PC-9 (cell line): ENCODE measurements around the gene AZI2. TPM values are rescaled to one million over a fixed set of nuclear protein-coding genes. Genes with fewer than 3 reads are reported as not detected.

Experiments used
- Bru-seq: library from RNA; stranded (reverse); fragments of 400-500 nt; gene quantifications from one replicate; lab custom pipeline; 2021; lab: Mats Ljungman, UMichigan
- BruChase-seq, 2 experiments: library from RNA; stranded (reverse); fragments of 400-500 nt; gene quantifications; one replicate each; lab custom pipeline; 2021; lab: Mats Ljungman, UMichigan
- BruUV-seq: library from RNA; stranded (reverse); fragments of 400-500 nt; replicated peaks from 2 replicates; lab custom pipeline; 2021; lab: Mats Ljungman, UMichigan
- CTCF ChIA-PET: fragments of 300-600 bp; sonication (Branson Sonifier 250); formaldehyde crosslinking; loops from one replicate; lab custom pipeline; 2022; ENCODE audit warnings: antibody characterized with exemption; lab: Charles Lee
- POLR2A ChIA-PET: fragments of 300-600 bp; sonication (Branson Sonifier 250); formaldehyde crosslinking; loops from one replicate; lab custom pipeline; 2022; ENCODE audit warnings: antibody characterized with exemption; ENCODE audit not compliant: unreplicated experiment; lab: Charles Lee
- DNase-seq, 2 experiments: peaks; one replicate each; pipeline versions ENCODE4 v3.0.0 to v3.0.0-alpha.2; 2015 to 2022; ENCODE audit warnings: mixed read lengths in 1 of 2
- H2AFZ ChIP-seq: fragments of 200-600 bp; sonication (generic); 2 replicates; pipeline ENCODE4 v1.8.1; 2017; ENCODE audit warnings: antibody characterized with exemption
- H3F3A ChIP-seq: fragments of 200-600 bp; sonication (generic); 2 replicates; pipeline ENCODE4 v1.8.1; 2017; ENCODE audit warnings: antibody characterized with exemption, mild to moderate bottlenecking, low read depth; ENCODE audit not compliant: insufficient read depth
- H3K27ac ChIP-seq: fragments of 200-600 bp; sonication (generic); 2 replicates; pipeline ENCODE4 v1.6.1; 2016; ENCODE audit warnings: mixed run types
- H3K27me3 ChIP-seq: fragments of 200-600 bp; sonication (generic); 2 replicates; pipeline ENCODE4 v1.6.1; 2016; ENCODE audit warnings: low read depth, mixed run types; ENCODE audit not compliant: insufficient read depth
- H3K36me3 ChIP-seq: fragments of 200-600 bp; sonication (generic); 2 replicates; pipeline ENCODE4 v1.6.1; 2016; ENCODE audit warnings: low read depth, mixed run types
- H3K4me1 ChIP-seq: fragments of 200-600 bp; sonication (generic); replicated peaks from 2 replicates; pipeline ENCODE4 v1.6.1; 2016; ENCODE audit warnings: mixed run types; ENCODE audit not compliant: insufficient read depth
- H3K4me2 ChIP-seq: fragments of 200-600 bp; sonication (generic); 2 replicates; pipeline ENCODE4 v1.6.1; 2017; ENCODE audit warnings: mixed run types
- H3K4me3 ChIP-seq: fragments of 200-600 bp; sonication (generic); 2 replicates; pipeline ENCODE4 v1.6.1; 2016; ENCODE audit warnings: mixed run types
- H3K79me2 ChIP-seq: fragments of 200-600 bp; sonication (generic); 2 replicates; pipeline ENCODE4 v1.6.1; 2017; ENCODE audit warnings: low read depth, mixed run types
- H3K9me2 ChIP-seq: fragments of 200-600 bp; sonication (generic); 2 replicates; pipeline ENCODE4 v1.8.1; 2017; ENCODE audit warnings: mild to moderate bottlenecking; ENCODE audit not compliant: insufficient read depth
- H3K9me3 ChIP-seq: fragments of 200-600 bp; sonication (generic); 2 replicates; pipeline ENCODE4 v1.8.1; 2016; ENCODE audit warnings: low read depth; ENCODE audit not compliant: insufficient read depth
- H4K20me1 ChIP-seq: fragments of 200-600 bp; sonication (generic); 2 replicates; pipeline ENCODE4 v1.8.1; 2017; ENCODE audit not compliant: insufficient read depth
- CTCF ChIP-seq: fragments of 200-600 bp; sonication (generic); conservative IDR thresholded peaks from 2 replicates; pipeline ENCODE4 v1.6.1; 2017; ENCODE audit warnings: mixed run types, antibody characterized with exemption, mild to moderate bottlenecking, moderate library complexity
- EZH2 ChIP-seq: fragments of 200-600 bp; sonication (generic); IDR thresholded peaks from 2 replicates; pipeline ENCODE4 v1.8.0; 2017; ENCODE audit warnings: antibody characterized with exemption, low read depth
- intact Hi-C: fragments of 100-400 bp; cut with micrococcal nuclease; formaldehyde crosslinking; loops from one replicate; pipeline ENCODE4 v1.10.0; 2022; ENCODE audit not compliant: unreplicated experiment
- long read RNA-seq: library from polyadenylated mRNA; stranded (forward); transcript quantifications from one replicate; pipeline ENCODE4 v2.0.0, GENCODE V29; 2022
- total RNA-seq: library from RNA; stranded (reverse); gene quantifications from 2 replicates; pipeline ENCODE4 v1.2.3, GENCODE V29; 2021

Gene AZI2
- total RNA-seq (33.3 and 39.5 TPM in 2 replicates), Bru-seq, nascent RNA (percentile 75 among the genes with signal in this experiment), BruChase-seq, experiment 1, labeled RNA remaining after a 2-hour chase (percentile 75 among the genes with signal in this experiment), BruChase-seq, experiment 2, labeled RNA remaining after a 6-hour chase (percentile 76 among the genes with signal in this experiment)
- long read RNA-seq, full-length matches to known transcripts = 52 of 132 reads
- long read RNA-seq, partial matches to known transcripts = 1 of 132 reads
- long read RNA-seq, other reads (novel, unspliced or antisense) = 79 of 132 reads

- Histone ChIP-seq H3K27ac (peak within 1 kb of the TSS; percentile 96), H3K9me3 (peaks cover 7% of the 10 kb centered on the region; the same call in 1 of the 2 replicates), H3K9me2 (no peaks in the 10 kb centered on the region), H3K4me1 (peaks cover 34% of the 10 kb centered on the region), H3K79me2 (peaks cover 52% of the 10 kb centered on the region), H4K20me1 (no peaks in the 10 kb centered on the region), H3K4me2 (peak within 1 kb of the TSS; percentile 84), H2AFZ (peak within 1 kb of the TSS; percentile 96), H3K36me3 (no peaks in the 10 kb centered on the region), H3F3A (peaks cover 10% of the 10 kb centered on the region), H3K27me3 (no peaks in the 10 kb centered on the region), H3K4me3 (peak within 1 kb of the TSS; percentile 87)
- ChIA-PET CTCF (interaction anchor here (0.8 to 1.0 kb wide), 2 partner anchors 319 to 637 kb away, joined by 3 read pairs; no protein-coding TSS in a partner anchor), POLR2A (interaction anchor here (0.6 kb wide), 2 partner anchors 53 to 1849 kb away, joined by 3 to 6 read pairs; no protein-coding TSS in a partner anchor)
- intact Hi-C loops = loop anchor here (1.0 kb wide), 1 partner anchor 108 kb away; the partner anchor contains the start of gene CMC1
- DNase-seq = peak; percentile 74 to 92
- TF ChIP-seq CTCF (0 out of 2 replicates have a peak, but pooled peaks have one; percentile 20), EZH2 (no peak)
- no TSS peak for BruUV-seq
Observed at GRCh38 chr3:28348629-28349468, at the start of gene AZI2, which contains the start of gene ZCWPW2. Gene AZI2 (minus strand): TSS chr3:28348824. CDS start chr3:28340617, 8,207 bp downstream. Gene ZCWPW2 (plus strand): TSS chr3:28348721. CDS start chr3:28413069, 64,348 bp downstream.

- no peaks in the 10 kb centered on the region for H3K79me2 ChIP-seq
- BruUV-seq = no TSS peak
- CTCF ChIA-PET = no interaction called here
- no peaks in the 10 kb centered on the region for H3K4me1 ChIP-seq
- H3K9me3 ChIP-seq = no peaks in the 10 kb centered on the region
- no peak for DNase-seq
- TF ChIP-seq EZH2 (no peak), CTCF (no peak)
- H3K9me2 ChIP-seq = no peaks in the 10 kb centered on the region; the same call in 1 of the 2 replicates
- H3F3A ChIP-seq = no peaks in the 10 kb centered on the region
- no peak overlapping the region for H3K27ac ChIP-seq
- no peak overlapping the region for H3K4me3 ChIP-seq
- no peak overlapping the region for H2AFZ ChIP-seq
- no peaks in the 10 kb centered on the region for H4K20me1 ChIP-seq
- H3K27me3 ChIP-seq = no peaks in the 10 kb centered on the region
- H3K36me3 ChIP-seq = no peaks in the 10 kb centered on the region
- POLR2A ChIA-PET = no interaction called here
- H3K4me2 ChIP-seq = no peak overlapping the region
- intact Hi-C loops = no loop called here
Observed at GRCh38 chr3:28388978-28389377, 40.4 kb upstream of the AZI2 start.

- H3K9me2 ChIP-seq = no peaks in the 10 kb centered on the region; the same call in 1 of the 2 replicates
- TF ChIP-seq EZH2 = no peak
- TF ChIP-seq CTCF = no peak
- no peaks in the 10 kb centered on the region for H4K20me1 ChIP-seq
- no peak overlapping the region for H3K27ac ChIP-seq
- H3F3A ChIP-seq = no peaks in the 10 kb centered on the region
- H3K4me2 ChIP-seq = no peak overlapping the region
- no peaks in the 10 kb centered on the region for H3K27me3 ChIP-seq
- no peaks in the 10 kb centered on the region for H3K79me2 ChIP-seq
- POLR2A ChIA-PET = no interaction called here
- intact Hi-C loops = no loop called here
- DNase-seq = no peak
- H2AFZ ChIP-seq = no peak overlapping the region
- CTCF ChIA-PET = interaction anchor here (0.6 kb wide), 1 partner anchor 524 kb away, joined by 8 read pairs; no protein-coding TSS in a partner anchor
- H3K4me3 ChIP-seq = no peak overlapping the region
- no peaks in the 10 kb centered on the region for H3K36me3 ChIP-seq
- H3K4me1 ChIP-seq = no peaks in the 10 kb centered on the region
- no peaks in the 10 kb centered on the region for H3K9me3 ChIP-seq
- BruUV-seq = no TSS peak
Observed at GRCh38 chr3:28386049-28386448, 37.4 kb upstream of the AZI2 start.
